ENCODE results near the gene PPIF. TPM values are rescaled to one million over a fixed set of nuclear protein-coding genes. Genes with fewer than 3 reads are reported as not detected.

The PPIF gene
- total and polyA plus RNA-seq, 7 donors = 44.6 to 297 (median 85.9) TPM

GRCh38 chr10:79375321-79376077 is 28.2 kb downstream of the PPIF start:
- ATAC-seq = no peak
- Histone ChIP-seq H3K27ac (no peak overlapping the region), H3K27me3 (ENCODE audit: insufficient read depth in 3 of 3, low read length in 2 of 3) (no peaks in the 10 kb centered on the region), H3K4me3 (no peak overlapping the region), H3K4me1 (peaks cover 24% of the 10 kb centered on the region), H3K9me3 (peaks cover 10% of the 10 kb centered on the region), H3K36me3 (ENCODE audit: insufficient read depth in 1 of 2, low read depth in 1 of 2) (no peaks in the 10 kb centered on the region)
- no peak for TF ChIP-seq CTCF (IDR thresholded peaks at IDR 0.05)
- peak in 1 of 2 donors; percentile 46 for DNase-seq
- intact Hi-C loops (cut with DNase I) = loop anchor here (2.0 to 10.0 kb wide), 5 partner anchors 91 to 549 kb away; no protein-coding TSS in a partner anchor
- 83 to 86% (median 84%) methylated on average over 6 of the region's 6 CpGs for WGBS, 3 donors

GRCh38 chr10:79376078-79376628 is 28.9 kb downstream of the PPIF start:
- no peak for TF ChIP-seq CTCF (IDR thresholded peaks at IDR 0.05)
- intact Hi-C loops (cut with DNase I) = loop anchor here (10.0 kb wide), 2 partner anchors 229 to 549 kb away; no protein-coding TSS in a partner anchor
- no peak overlapping the region for H3K4me3 ChIP-seq
- DNase-seq = peak in 1 of 2 donors; percentile 36
- no peaks in the 10 kb centered on the region for H3K27me3 ChIP-seq (ENCODE audit: insufficient read depth in 3 of 3, low read length in 2 of 3)
- H3K27ac ChIP-seq = no peak overlapping the region
- H3K9me3 ChIP-seq = peaks cover 5% of the 10 kb centered on the region
- 83 to 87% (median 84%) methylated on average over 11 of the region's 11 CpGs for WGBS, 3 donors
- peaks cover 29% of the 10 kb centered on the region for H3K4me1 ChIP-seq
- no peak for ATAC-seq
- H3K36me3 ChIP-seq (ENCODE audit: insufficient read depth in 1 of 2, low read depth in 1 of 2) = no peaks in the 10 kb centered on the region

- DNase-seq (peak in 1 of 2 donors; percentile 38), ATAC-seq (no peak)
- Histone ChIP-seq H3K36me3 (ENCODE audit: insufficient read depth in 1 of 2, low read depth in 1 of 2) (no peaks in the 10 kb centered on the region), H3K4me1 (peaks cover 37% of the 10 kb centered on the region), H3K27ac (no peak overlapping the region), H3K9me3 (no peaks in the 10 kb centered on the region), H3K27me3 (ENCODE audit: insufficient read depth in 3 of 3, low read length in 2 of 3) (no peaks in the 10 kb centered on the region), H3K4me3 (no peak overlapping the region)
- intact Hi-C loops (cut with DNase I) = loop anchor here (10.0 kb wide), 2 partner anchors 228 to 548 kb away; no protein-coding TSS in a partner anchor
- 94 to 96% (median 95%) methylated on average over 12 of the region's 12 CpGs for WGBS, 3 donors
- no peak for TF ChIP-seq CTCF (IDR thresholded peaks at IDR 0.05)
These were observed 29.7 kb downstream of the PPIF start for GRCh38 chr10:79376751-79377556.

GRCh38 chr10:79377557-79378382 is 30.5 kb downstream of the PPIF start:
- intact Hi-C loops (cut with DNase I) = loop anchor here (10.0 kb wide), 2 partner anchors 227 to 547 kb away; no protein-coding TSS in a partner anchor
- H3K4me3 ChIP-seq = no peak overlapping the region
- no peak overlapping the region for H3K27ac ChIP-seq
- no peaks in the 10 kb centered on the region for H3K36me3 ChIP-seq (ENCODE audit: insufficient read depth in 1 of 2, low read depth in 1 of 2)
- 93 to 94% (median 93%) methylated on average over 36 of the region's 36 CpGs for WGBS, 3 donors
- peak in 1 of 2 donors; percentile 16 for DNase-seq
- TF ChIP-seq CTCF (IDR thresholded peaks at IDR 0.05) = no peak
- H3K4me1 ChIP-seq = peaks cover 41% of the 10 kb centered on the region
- H3K27me3 ChIP-seq (ENCODE audit: insufficient read depth in 3 of 3, low read length in 2 of 3) = no peaks in the 10 kb centered on the region
- no peaks in the 10 kb centered on the region for H3K9me3 ChIP-seq
- ATAC-seq = no peak
